ENCODE measurements around the gene CAPZB.

CAPZB gene

GRCh38 chr1:19402031-19402813 is 83.1 kb downstream of the CAPZB start:
- H4K20me1 ChIP-seq (ENCODE audit: insufficient read depth, low read length) = peaks cover 91% of the 10 kb centered on the region
- H3K4me1 ChIP-seq (ENCODE audit: insufficient read depth, low read length) = no peaks in the 10 kb centered on the region; the same call in 1 of the 2 replicates
- H3K9me3 ChIP-seq (ENCODE audit: insufficient read depth, low read length, severe bottlenecking) = no peaks in the 10 kb centered on the region
- H3K36me3 ChIP-seq (ENCODE audit: insufficient read depth, low read length) = peaks cover 17% of the 10 kb centered on the region; the same call in 1 of the 2 replicates
- TF ChIP-seq CTCF (IDR thresholded peaks at IDR 0.05; ENCODE audit: borderline replicate concordance, extremely low read depth, low read length, poor library complexity, severe bottlenecking) (no peak), EZH2 (IDR thresholded peaks at IDR 0.05; ENCODE audit: borderline replicate concordance, low read depth, low read length, severe bottlenecking) (no peak)
- H3K27me3 ChIP-seq (ENCODE audit: insufficient read depth, low read length, poor library complexity) = no peaks in the 10 kb centered on the region
- H3K27ac ChIP-seq (ENCODE audit: low read length) = no peak overlapping the region
- no peak overlapping the region for H3K4me2 ChIP-seq (ENCODE audit: insufficient read depth, low read length)
- H2AFZ ChIP-seq (ENCODE audit: low read depth, low read length) = no peak overlapping the region
- no peak overlapping the region for H3K9ac ChIP-seq (ENCODE audit: low read depth, low read length)
- DNase-seq (no peak), ATAC-seq (ENCODE audit: insufficient read depth, low read depth) (no peak)
- peaks cover 95% of the 10 kb centered on the region for H3K79me2 ChIP-seq (ENCODE audit: insufficient read depth, low read length)
- no peak overlapping the region for H3K4me3 ChIP-seq (ENCODE audit: low read depth in 1 of 2, low read length in 2 of 2)

GRCh38 chr1:19401535-19401889 is 83.8 kb downstream of the CAPZB start:
- Histone ChIP-seq H3K4me1 (ENCODE audit: insufficient read depth, low read length) (no peaks in the 10 kb centered on the region; the same call in 1 of the 2 replicates), H4K20me1 (ENCODE audit: insufficient read depth, low read length) (peaks cover 88% of the 10 kb centered on the region), H3K27me3 (ENCODE audit: insufficient read depth, low read length, poor library complexity) (no peaks in the 10 kb centered on the region), H3K79me2 (ENCODE audit: insufficient read depth, low read length) (peaks cover 92% of the 10 kb centered on the region), H3K27ac (ENCODE audit: low read length) (no peak overlapping the region), H3K4me3 (ENCODE audit: low read depth in 1 of 2, low read length in 2 of 2) (no peak overlapping the region), H2AFZ (ENCODE audit: low read depth, low read length) (no peak overlapping the region), H3K9me3 (ENCODE audit: insufficient read depth, low read length, severe bottlenecking) (no peaks in the 10 kb centered on the region), H3K9ac (ENCODE audit: low read depth, low read length) (no peak overlapping the region), H3K4me2 (ENCODE audit: insufficient read depth, low read length) (no peak overlapping the region), H3K36me3 (ENCODE audit: insufficient read depth, low read length) (peaks cover 15% of the 10 kb centered on the region; the same call in 1 of the 2 replicates)
- ATAC-seq (ENCODE audit: insufficient read depth, low read depth) = no peak
- TF ChIP-seq CTCF (IDR thresholded peaks at IDR 0.05; ENCODE audit: borderline replicate concordance, extremely low read depth, low read length, poor library complexity, severe bottlenecking) = no peak
- no peak for TF ChIP-seq EZH2 (IDR thresholded peaks at IDR 0.05; ENCODE audit: borderline replicate concordance, low read depth, low read length, severe bottlenecking)
- DNase-seq = no peak

- no peak overlapping the region for H3K4me3 ChIP-seq (ENCODE audit: low read depth in 1 of 2, low read length in 2 of 2)
- no peak overlapping the region for H2AFZ ChIP-seq (ENCODE audit: low read depth, low read length)
- H3K9ac ChIP-seq (ENCODE audit: low read depth, low read length) = no peak overlapping the region
- no peaks in the 10 kb centered on the region for H3K27me3 ChIP-seq (ENCODE audit: insufficient read depth, low read length, poor library complexity)
- no peak for ATAC-seq (ENCODE audit: insufficient read depth, low read depth)
- no peak for TF ChIP-seq EZH2 (IDR thresholded peaks at IDR 0.05; ENCODE audit: borderline replicate concordance, low read depth, low read length, severe bottlenecking)
- TF ChIP-seq CTCF (IDR thresholded peaks at IDR 0.05; ENCODE audit: borderline replicate concordance, extremely low read depth, low read length, poor library complexity, severe bottlenecking) = no peak
- peaks cover 92% of the 10 kb centered on the region for H3K79me2 ChIP-seq (ENCODE audit: insufficient read depth, low read length)
- H3K4me2 ChIP-seq (ENCODE audit: insufficient read depth, low read length) = no peak overlapping the region
- H3K36me3 ChIP-seq (ENCODE audit: insufficient read depth, low read length) = peaks cover 15% of the 10 kb centered on the region
- no peak overlapping the region for H3K27ac ChIP-seq (ENCODE audit: low read length)
- H3K4me1 ChIP-seq (ENCODE audit: insufficient read depth, low read length) = no peaks in the 10 kb centered on the region
- peaks cover 88% of the 10 kb centered on the region for H4K20me1 ChIP-seq (ENCODE audit: insufficient read depth, low read length)
- no peaks in the 10 kb centered on the region for H3K9me3 ChIP-seq (ENCODE audit: insufficient read depth, low read length, severe bottlenecking)
- no peak for DNase-seq
Observed at GRCh38 chr1:19400875-19401534, 84.3 kb downstream of the CAPZB start.

Measured in DND-41 (cell line).